Neuron (in vitro differentiated cells): ENCODE data around the gene SEMA6A.

Source experiments
- H2AFZ ChIP-seq: one replicate; pipeline ENCODE4 v1.6.1; 2013; ENCODE audit warnings: low read depth, mild to moderate bottlenecking, inconsistent platforms, low read length, moderate library complexity
- H3K27me3 ChIP-seq: one replicate; pipeline ENCODE4 v1.6.1; 2013; ENCODE audit warnings: low read length; ENCODE audit not compliant: insufficient read depth
- H3K36me3 ChIP-seq: one replicate; pipeline ENCODE4 v1.6.1; 2013; ENCODE audit warnings: low read length; ENCODE audit not compliant: insufficient read depth
- H3K4me1 ChIP-seq: one replicate; pipeline ENCODE4 v1.6.1; 2013; ENCODE audit warnings: low read length; ENCODE audit not compliant: insufficient read depth
- H3K4me3 ChIP-seq: 2 replicates; pipeline ENCODE4 v1.5.1; 2013; ENCODE audit warnings: mild to moderate bottlenecking, low read length, moderate library complexity
- H3K9me3 ChIP-seq: one replicate; pipeline ENCODE4 v1.6.1; 2013; ENCODE audit warnings: low read length

The SEMA6A gene

GRCh38 chr5:116437922-116438578 lies 136.6 kb downstream of the SEMA6A start:
- Histone ChIP-seq H2AFZ (no peak overlapping the region), H3K9me3 (no peaks in the 10 kb centered on the region), H3K4me3 (no peak overlapping the region), H3K4me1 (peaks cover 22% of the 10 kb centered on the region), H3K27me3 (no peaks in the 10 kb centered on the region), H3K36me3 (no peaks in the 10 kb centered on the region)

- H3K9me3 ChIP-seq, result no peaks in the 10 kb centered on the region
- H3K4me3 ChIP-seq, result no peak overlapping the region
- H3K27me3 ChIP-seq, result no peaks in the 10 kb centered on the region
- no peaks in the 10 kb centered on the region for H3K36me3 ChIP-seq
- peaks cover 21% of the 10 kb centered on the region for H3K4me1 ChIP-seq
- no peak overlapping the region for H2AFZ ChIP-seq
Measured at GRCh38 chr5:116437351-116437705, 137.3 kb downstream of the SEMA6A start.

DNA sequence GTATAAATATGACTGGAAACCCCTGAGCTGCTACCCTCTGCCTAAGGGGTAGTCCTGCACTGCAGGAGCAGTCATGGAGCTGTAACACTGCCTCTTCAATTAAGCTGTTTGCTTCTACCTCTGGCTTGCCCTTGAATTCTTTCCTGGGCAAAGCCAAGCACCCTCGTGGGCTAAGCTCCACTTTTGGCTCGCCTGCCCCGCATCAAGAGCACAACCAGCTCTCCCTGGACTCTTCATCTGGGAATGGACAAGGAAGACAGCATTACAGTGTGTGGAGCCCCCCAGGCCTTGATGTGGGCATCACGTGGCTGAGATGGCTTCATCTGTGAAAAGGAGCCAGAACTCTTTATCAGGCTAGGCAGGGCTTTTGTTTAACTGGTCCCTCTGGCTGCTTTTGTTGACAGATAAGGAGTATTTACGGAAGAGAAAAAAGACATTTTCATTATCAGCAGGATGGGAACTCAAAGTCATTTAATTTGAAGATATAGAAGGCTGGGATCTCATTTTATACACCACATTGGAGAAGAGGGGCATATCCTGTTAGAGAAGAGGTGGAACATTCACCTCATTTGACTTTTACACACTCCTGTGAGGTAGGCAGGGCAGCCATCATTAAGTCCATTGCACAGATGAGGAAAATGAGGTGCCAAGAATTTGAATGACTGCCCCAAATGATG lies 137.8 kb downstream of the SEMA6A start:
- Histone ChIP-seq H3K36me3 (no peaks in the 10 kb centered on the region), H3K9me3 (no peaks in the 10 kb centered on the region), H2AFZ (no peak overlapping the region), H3K27me3 (no peaks in the 10 kb centered on the region), H3K4me1 (peaks cover 24% of the 10 kb centered on the region), H3K4me3 (no peak overlapping the region)

DNA sequence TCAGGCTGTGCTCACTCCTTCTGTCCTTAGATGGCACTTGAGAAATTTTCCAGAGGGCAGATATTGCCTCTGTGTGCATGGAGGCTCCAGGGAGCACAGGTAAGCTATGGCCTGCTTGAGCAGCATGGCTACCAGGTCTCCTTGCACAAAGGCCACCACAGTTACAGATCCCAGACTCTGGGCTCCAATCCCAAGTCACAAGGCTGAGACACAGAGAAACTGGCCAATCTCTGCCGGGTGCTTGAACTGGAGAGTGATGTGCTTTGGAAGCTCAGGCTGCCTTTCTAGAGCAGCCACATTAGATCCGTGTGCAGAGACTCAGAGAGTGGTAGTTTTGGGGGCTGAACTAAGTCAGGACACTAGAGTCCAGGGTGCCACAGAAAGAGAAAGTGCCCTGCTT lies 145.7 kb downstream of the SEMA6A start:
- Histone ChIP-seq H3K27me3 (no peaks in the 10 kb centered on the region), H2AFZ (no peak overlapping the region), H3K36me3 (no peaks in the 10 kb centered on the region), H3K9me3 (peaks cover 1% of the 10 kb centered on the region), H3K4me1 (peaks cover 3% of the 10 kb centered on the region), H3K4me3 (no peak overlapping the region)

DNA sequence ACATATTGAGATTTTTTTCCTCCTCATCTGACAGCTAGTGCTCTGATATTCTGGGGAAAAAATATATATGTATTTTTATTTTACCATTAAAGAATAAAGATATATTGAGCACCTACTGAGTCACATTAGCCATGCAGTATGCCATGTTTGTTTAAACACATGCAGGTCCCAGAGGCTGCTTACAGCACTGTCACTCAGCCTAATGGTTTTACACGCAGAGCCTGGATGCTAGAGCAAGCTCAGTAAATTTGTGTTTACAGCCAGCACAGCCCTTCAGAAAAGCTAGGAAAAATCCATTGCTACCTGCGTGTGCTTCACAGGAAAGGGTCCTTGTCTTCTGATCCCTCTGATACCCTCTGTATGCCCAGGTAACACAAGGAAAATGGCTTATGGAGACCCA lies 146.2 kb downstream of the SEMA6A start:
- peaks cover 1% of the 10 kb centered on the region for H3K9me3 ChIP-seq
- H3K4me3 ChIP-seq, result no peak overlapping the region
- H3K36me3 ChIP-seq, result no peaks in the 10 kb centered on the region
- H3K27me3 ChIP-seq, result no peaks in the 10 kb centered on the region
- no peak overlapping the region for H2AFZ ChIP-seq
- peaks cover 3% of the 10 kb centered on the region for H3K4me1 ChIP-seq

- Histone ChIP-seq H2AFZ (no peak overlapping the region), H3K4me3 (no peak overlapping the region), H3K36me3 (no peaks in the 10 kb centered on the region), H3K4me1 (no peaks in the 10 kb centered on the region), H3K9me3 (peaks cover 1% of the 10 kb centered on the region), H3K27me3 (no peaks in the 10 kb centered on the region)
Measured at GRCh38 chr5:116424951-116425350, 149.7 kb downstream of the SEMA6A start.

- Histone ChIP-seq H3K4me1 (no peaks in the 10 kb centered on the region), H2AFZ (no peak overlapping the region), H3K27me3 (no peaks in the 10 kb centered on the region), H3K36me3 (no peaks in the 10 kb centered on the region), H3K9me3 (peaks cover 1% of the 10 kb centered on the region), H3K4me3 (no peak overlapping the region)
Measured at GRCh38 chr5:116424258-116424615, 150.4 kb downstream of the SEMA6A start.

DNA sequence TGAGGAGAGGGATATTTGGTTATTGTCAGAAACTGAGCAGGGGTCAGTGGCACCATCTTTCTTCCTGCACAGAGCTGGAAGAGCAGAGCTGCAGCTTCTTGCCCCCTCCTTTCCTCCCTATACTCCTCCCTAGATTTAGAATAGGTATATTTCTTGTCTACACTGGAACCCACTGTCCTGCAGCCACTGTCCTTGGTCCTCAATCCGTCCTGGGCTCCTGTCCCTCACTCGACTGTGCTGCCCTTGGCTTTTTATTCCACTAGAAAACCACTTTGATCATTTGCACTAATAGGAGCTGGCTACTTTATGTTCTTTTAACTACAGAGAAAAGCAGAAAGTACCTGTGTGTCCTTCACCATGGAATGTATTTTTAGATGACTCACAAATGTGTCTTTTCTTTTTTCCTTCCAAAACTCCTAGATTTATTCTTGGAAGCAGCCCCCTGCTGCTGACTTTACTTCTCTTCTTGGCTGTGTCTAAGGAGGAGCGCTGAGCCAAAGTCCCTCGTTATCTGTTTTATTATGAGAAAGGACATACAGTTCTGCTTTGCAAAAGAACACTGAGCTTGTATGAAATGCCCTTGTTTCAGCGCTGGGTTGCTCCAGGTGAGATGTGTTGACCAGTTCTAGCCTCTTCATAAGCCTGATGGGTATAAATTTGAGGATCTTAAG lies 150.9 kb downstream of the SEMA6A start:
- Histone ChIP-seq H3K9me3 (peaks cover 1% of the 10 kb centered on the region), H3K36me3 (no peaks in the 10 kb centered on the region), H3K4me3 (no peak overlapping the region), H3K27me3 (no peaks in the 10 kb centered on the region), H3K4me1 (no peaks in the 10 kb centered on the region), H2AFZ (no peak overlapping the region)

DNA sequence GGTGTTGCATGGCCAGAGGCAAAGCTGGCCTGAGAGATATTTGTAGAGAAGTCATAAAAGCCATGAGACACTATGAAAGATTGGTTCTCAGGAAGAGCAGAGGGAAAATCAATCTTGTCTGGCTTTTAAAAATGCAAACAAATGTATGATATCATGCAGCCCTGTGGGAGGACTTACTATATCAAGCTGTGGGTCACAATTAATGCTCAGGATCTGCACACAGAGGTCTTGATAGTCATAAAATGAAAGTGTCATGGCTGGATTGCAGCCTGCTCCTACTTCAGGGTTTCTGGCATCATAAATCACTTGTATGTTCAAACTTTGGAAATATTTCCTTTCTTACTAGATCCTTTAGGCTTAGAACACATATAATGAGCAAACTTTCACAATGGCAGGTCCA lies 151.5 kb downstream of the SEMA6A start:
- Histone ChIP-seq H3K9me3 (peaks cover 1% of the 10 kb centered on the region), H3K4me1 (no peaks in the 10 kb centered on the region), H2AFZ (no peak overlapping the region), H3K4me3 (no peak overlapping the region), H3K36me3 (no peaks in the 10 kb centered on the region), H3K27me3 (no peaks in the 10 kb centered on the region)

- no peak overlapping the region for H2AFZ ChIP-seq
- H3K4me1 ChIP-seq, result no peaks in the 10 kb centered on the region
- H3K4me3 ChIP-seq, result no peak overlapping the region
- no peaks in the 10 kb centered on the region for H3K36me3 ChIP-seq
- peaks cover 1% of the 10 kb centered on the region for H3K9me3 ChIP-seq
- no peaks in the 10 kb centered on the region for H3K27me3 ChIP-seq
Measured at GRCh38 chr5:116421080-116421629, 153.5 kb downstream of the SEMA6A start.

DNA sequence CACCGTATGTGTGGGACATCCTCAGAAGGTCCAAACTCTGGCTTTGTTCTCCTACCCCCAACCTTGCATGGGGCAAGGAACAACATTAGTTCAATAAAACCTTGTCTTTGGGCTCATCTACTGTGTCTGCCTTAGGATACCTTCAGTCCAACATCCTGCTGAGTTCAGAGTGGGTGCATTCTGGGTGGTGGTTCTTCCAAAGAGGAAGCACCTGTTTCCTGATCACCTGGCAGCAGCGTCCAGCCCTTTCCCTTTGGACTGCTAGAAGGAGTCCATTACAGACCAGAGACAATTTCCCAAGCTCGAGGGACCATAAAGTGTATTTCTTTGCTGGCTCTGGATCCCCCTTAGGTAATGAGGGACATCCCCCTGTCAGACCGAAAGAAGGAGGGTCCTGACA lies 154.1 kb downstream of the SEMA6A start:
- Histone ChIP-seq H3K27me3 (no peaks in the 10 kb centered on the region), H3K36me3 (no peaks in the 10 kb centered on the region), H3K4me1 (no peaks in the 10 kb centered on the region), H3K4me3 (no peak overlapping the region), H3K9me3 (peaks cover 1% of the 10 kb centered on the region), H2AFZ (no peak overlapping the region)

DNA sequence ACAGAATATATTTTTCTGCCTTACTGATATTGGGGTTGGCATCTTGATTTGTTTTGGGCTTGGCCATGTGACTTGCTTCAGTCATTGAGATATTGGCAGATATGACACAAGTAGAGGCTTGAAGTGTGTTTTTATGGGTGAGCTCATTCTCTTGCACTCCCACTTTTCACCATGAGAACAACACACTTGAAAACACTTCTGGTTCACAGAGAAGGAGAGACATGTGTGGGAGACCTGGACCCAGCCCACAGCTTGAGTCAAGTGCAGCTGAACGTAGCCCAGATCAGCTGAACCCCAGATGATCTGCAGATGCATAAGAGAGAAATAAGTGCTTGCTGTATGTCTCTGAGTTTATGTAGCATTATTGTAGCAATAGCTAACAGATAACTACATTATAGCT lies 155.4 kb downstream of the SEMA6A start:
- Histone ChIP-seq H3K4me3 (no peak overlapping the region), H3K4me1 (no peaks in the 10 kb centered on the region), H3K36me3 (no peaks in the 10 kb centered on the region), H2AFZ (no peak overlapping the region), H3K9me3 (peaks cover under 1% of the 10 kb centered on the region), H3K27me3 (no peaks in the 10 kb centered on the region)

GRCh38 chr5:116418774-116419173 lies 155.8 kb downstream of the SEMA6A start:
- Histone ChIP-seq H3K36me3 (no peaks in the 10 kb centered on the region), H3K4me1 (no peaks in the 10 kb centered on the region), H3K4me3 (no peak overlapping the region), H2AFZ (no peak overlapping the region), H3K9me3 (no peaks in the 10 kb centered on the region), H3K27me3 (no peaks in the 10 kb centered on the region)
